ENCODE results near the gene NAT9.

NAT9 gene

GRCh38 chr17:74750039-74750326, 26.2 kb downstream of the NAT9 start:
- DNase-seq (ENCODE audit: low read depth), result no peak
- no peak for TF ChIP-seq CTCF (conservative IDR thresholded peaks at IDR 0.05; ENCODE audit: low read depth, low read length)
- peak overlapping the region; percentile 98 for H3K4me3 ChIP-seq (ENCODE audit: low read length)

GRCh38 chr17:74749279-74750038, 26.7 kb downstream of the NAT9 start:
- DNase-seq (ENCODE audit: low read depth), result no peak
- TF ChIP-seq CTCF (conservative IDR thresholded peaks at IDR 0.05; ENCODE audit: low read depth, low read length), result no peak
- peak overlapping the region; percentile 98 for H3K4me3 ChIP-seq (ENCODE audit: low read length)

- TF ChIP-seq CTCF (conservative IDR thresholded peaks at IDR 0.05; ENCODE audit: low read depth, low read length), result peak; percentile 31
- peak within 1 kb of the TSS; percentile 98 for H3K4me3 ChIP-seq (ENCODE audit: low read length)
- DNase-seq (ENCODE audit: low read depth), result no peak
Measured at GRCh38 chr17:74748529-74749278, 27.4 kb downstream of the NAT9 start, which contains the start of gene NHERF1. TSS of gene NHERF1 (plus strand) at chr17:74748628. CDS start at chr17:74748847, 219 bp downstream.

- DNase-seq (ENCODE audit: low read depth), result no peak
- H3K4me3 ChIP-seq (ENCODE audit: low read length), result peak overlapping the region; percentile 52
- no peak for TF ChIP-seq CTCF (conservative IDR thresholded peaks at IDR 0.05; ENCODE audit: low read depth, low read length)
Measured at GRCh38 chr17:74748279-74748528, 27.9 kb downstream of the NAT9 start.

GRCh38 chr17:74746922-74747321, 29.2 kb downstream of the NAT9 start:
- no peak for DNase-seq (ENCODE audit: low read depth)
- H3K4me3 ChIP-seq (ENCODE audit: low read length), result peak overlapping the region; percentile 6
- no peak for TF ChIP-seq CTCF (conservative IDR thresholded peaks at IDR 0.05; ENCODE audit: low read depth, low read length)

- TF ChIP-seq CTCF (conservative IDR thresholded peaks at IDR 0.05; ENCODE audit: low read depth, low read length), result no peak
- H3K4me3 ChIP-seq (ENCODE audit: low read length), result no peak overlapping the region
- no peak for DNase-seq (ENCODE audit: low read depth)
Measured at GRCh38 chr17:74746376-74746775, 29.8 kb downstream of the NAT9 start.
